ENCODE measurements around the gene CCKAR. TPM values are rescaled to one million over a fixed set of nuclear protein-coding genes. Genes with fewer than 3 reads are reported as not detected.

Gene CCKAR
- total and polyA plus RNA-seq, 2 of the 13 experiments (the other 11 are each of a cell fraction or from before 2014, with no cell fraction given), result not detected

DNA sequence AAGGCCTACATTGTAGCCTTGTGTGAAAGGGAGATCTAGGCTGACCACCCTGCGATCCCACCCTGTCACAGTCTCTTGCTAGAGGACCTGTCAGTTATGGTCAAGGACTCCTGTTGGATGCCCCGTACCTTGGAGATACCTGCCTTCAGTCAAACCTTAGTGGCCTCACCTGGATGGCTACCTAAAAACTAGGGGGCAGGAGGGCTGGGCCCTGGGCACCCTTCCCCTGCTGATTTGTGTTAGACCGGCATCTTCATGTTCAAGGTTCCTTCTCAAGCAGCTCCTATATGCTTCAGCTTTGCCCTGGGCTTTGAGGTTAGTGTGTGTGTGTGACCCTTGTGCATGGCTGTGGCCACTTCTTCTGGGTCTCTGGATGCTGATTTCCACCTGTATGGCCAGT, 35.3 kb downstream of the CCKAR start:
- ATAC-seq (no peak), DNase-seq (ENCODE audit: low spot score) (no peak), FAIRE-seq (no peak)
- in situ Hi-C loops (cut with HindIII; ENCODE audit: extremely low pct_ligation_motif_present, low pct_unique_long_range_greater_than_20kb) (no loop called here), intact Hi-C loops (cut with micrococcal nuclease; ENCODE audit: unreplicated experiment) (no loop called here)
- H2AFZ ChIP-seq (ENCODE audit: low read length), result no peak overlapping the region
- peaks cover 10% of the 10 kb centered on the region; the same call in 1 of the 2 replicates for H3K9me3 ChIP-seq (ENCODE audit: low read length)
- CTCF ChIA-PET (ENCODE audit: low intra/inter-chr PET ratio, low total read pairs), result no interaction called here
- H3K79me2 ChIP-seq (ENCODE audit: insufficient read depth, low read length), result no peaks in the 10 kb centered on the region
- 50% methylated on average over 2 of the region's 3 CpGs for WGBS (ENCODE audit: low lambda C conversion rate)
- no peaks in the 10 kb centered on the region; a peak in 1 of 5 replicates for H3K27me3 ChIP-seq (ENCODE audit: control insufficient read depth in 1 of 2, insufficient read depth in 2 of 2, low read length in 2 of 2)
- no peak overlapping the region for H3K4me2 ChIP-seq (ENCODE audit: low read depth, low read length)
- TF ChIP-seq, protein P1, sequence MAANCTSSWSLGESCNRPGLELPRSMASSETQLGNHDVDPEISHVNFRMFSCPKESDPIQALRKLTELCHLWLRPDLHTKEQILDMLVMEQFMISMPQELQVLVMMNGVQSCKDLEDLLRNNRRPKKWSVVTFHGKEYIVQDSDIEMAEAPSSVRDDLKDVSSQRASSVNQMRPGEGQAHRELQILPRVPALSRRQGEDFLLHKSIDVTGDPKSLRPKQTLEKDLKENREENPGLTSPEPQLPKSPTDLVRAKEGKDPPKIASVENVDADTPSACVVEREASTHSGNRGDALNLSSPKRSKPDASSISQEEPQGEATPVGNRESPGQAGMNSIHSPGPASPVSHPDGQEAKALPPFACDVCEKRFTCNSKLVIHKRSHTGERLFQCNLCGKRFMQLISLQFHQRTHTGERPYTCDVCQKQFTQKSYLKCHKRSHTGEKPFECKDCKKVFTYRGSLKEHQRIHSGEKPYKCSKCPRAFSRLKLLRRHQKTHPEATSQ (CRISPR knock-in tag; IDR thresholded peaks at IDR 0.05; ENCODE audit: borderline replicate concordance), result no peak
- TF ChIP-seq ZNF761 (CRISPR knock-in tag; conservative IDR thresholded peaks at IDR 0.05), result no peak
- TF ChIP-seq ZNF564 (CRISPR knock-in tag; IDR thresholded peaks at IDR 0.05), result no peak
- TF ChIP-seq RXRA (CRISPR knock-in tag; IDR thresholded peaks at IDR 0.05), result no peak
- TF ChIP-seq ZBTB1 (CRISPR knock-in tag; IDR thresholded peaks at IDR 0.05; ENCODE audit: borderline replicate concordance), result no peak
- TF ChIP-seq STAG1 (CRISPR knock-in tag; IDR thresholded peaks at IDR 0.05), result no peak
- no peak overlapping the region for H3K27ac ChIP-seq (ENCODE audit: extremely low read length, insufficient read depth, low read length)
- H3K36me3 ChIP-seq (replicated peaks in 1 of 2; ENCODE audit: control insufficient read depth in 1 of 2, insufficient read depth in 2 of 2, low read length in 2 of 2), result no peaks in the 10 kb centered on the region
- no peak overlapping the region for H3K4me3 ChIP-seq (replicated peaks in 1 of 3; ENCODE audit: insufficient read depth in 1 of 3, low read depth in 2 of 3, low read length in 3 of 3)
- no peak overlapping the region for H3K9ac ChIP-seq (ENCODE audit: insufficient read depth, low read depth, low read length)
- BruUV-seq (replicated peaks), result no TSS peak
- peaks cover 30% of the 10 kb centered on the region for H3K4me1 ChIP-seq (ENCODE audit: insufficient read depth, low read length)
- no peaks in the 10 kb centered on the region for H4K20me1 ChIP-seq (ENCODE audit: insufficient read depth, low read length)
- POLR2A ChIA-PET, result no interaction called here

All from HepG2 (cell line).